GM18861 (cell line): Measurements from ENCODE around the gene PHF24.
"Not testable (repeated sequence)": the region's sequence is repeated elsewhere in the genome, so short reads cannot be mapped to it uniquely, and the experiment has no call there.

Experiments
- ATAC-seq: cut with Tn5 transposase; IDR thresholded peaks from one replicate; pipeline ENCODE4 v1.9.1; 2021; ENCODE audit not compliant: unreplicated experiment

The PHF24 gene

GRCh38 chr9:34957492-34958410 is at the start of gene PHF24:
PHF24 (plus strand) TSS chr9:34958285; CDS start chr9:34971299, 13,014 bp downstream.
- no peak for ATAC-seq

- no peak for ATAC-seq
These were observed 31.0 kb upstream of the PHF24 start for GRCh38 chr9:34927061-34927460.

- no peak for ATAC-seq
These were observed 29.2 kb upstream of the PHF24 start for GRCh38 chr9:34928921-34929320.

GRCh38 chr9:34929506-34930102 is 28.5 kb upstream of the PHF24 start:
- ATAC-seq = no peak

- ATAC-seq = not testable (repeated sequence)
These were observed 18.1 kb upstream of the PHF24 start for GRCh38 chr9:34939989-34940388.

- ATAC-seq = no peak
These were observed 9.6 kb upstream of the PHF24 start for GRCh38 chr9:34948451-34948850.

- ATAC-seq = no peak
These were observed 3.9 kb upstream of the PHF24 start for GRCh38 chr9:34954225-34954624.

- ATAC-seq = not testable (repeated sequence)
These were observed 2.0 kb upstream of the PHF24 start for GRCh38 chr9:34956066-34956465.

- ATAC-seq = peak; percentile 63
These were observed 1.4 kb upstream of the PHF24 start for GRCh38 chr9:34956648-34957047.

GRCh38 chr9:34958411-34958982 is 412 bp downstream of the PHF24 start:
- no peak for ATAC-seq

GRCh38 chr9:34959461-34959860 is 1.4 kb downstream of the PHF24 start:
- no peak for ATAC-seq

GRCh38 chr9:34961574-34962490 is 3.7 kb downstream of the PHF24 start:
- no peak for ATAC-seq

- ATAC-seq = no peak
These were observed 4.5 kb downstream of the PHF24 start for GRCh38 chr9:34962546-34962945.

GRCh38 chr9:34963552-34963951 is 5.5 kb downstream of the PHF24 start:
- ATAC-seq = no peak

- no peak for ATAC-seq
These were observed 6.4 kb downstream of the PHF24 start for GRCh38 chr9:34964458-34964857.

- no peak for ATAC-seq
These were observed 13.2 kb downstream of the PHF24 start for GRCh38 chr9:34971146-34971811.

GRCh38 chr9:34974664-34975063 is 16.6 kb downstream of the PHF24 start:
- no peak for ATAC-seq

- ATAC-seq = no peak
These were observed 18.4 kb downstream of the PHF24 start for GRCh38 chr9:34976441-34976840.

- ATAC-seq = no peak
These were observed 18.9 kb downstream of the PHF24 start for GRCh38 chr9:34976992-34977391.

GRCh38 chr9:34980181-34980761 is 22.2 kb downstream of the PHF24 start:
- no peak for ATAC-seq
